NOMO-1 treated with DMSO at 0.1 percent for 48 hours (cell line): ENCODE results near the gene MYADM.
"Not testable (repeated sequence)": the region's sequence is repeated elsewhere in the genome, so short reads cannot be mapped to it uniquely, and the experiment has no call there.

Experiments
- DNase-seq: peaks from one replicate; lab custom pipeline; 2025; ENCODE audit not compliant: unreplicated experiment; lab: John Stamatoyannopoulos, UW

MYADM gene, protein sequence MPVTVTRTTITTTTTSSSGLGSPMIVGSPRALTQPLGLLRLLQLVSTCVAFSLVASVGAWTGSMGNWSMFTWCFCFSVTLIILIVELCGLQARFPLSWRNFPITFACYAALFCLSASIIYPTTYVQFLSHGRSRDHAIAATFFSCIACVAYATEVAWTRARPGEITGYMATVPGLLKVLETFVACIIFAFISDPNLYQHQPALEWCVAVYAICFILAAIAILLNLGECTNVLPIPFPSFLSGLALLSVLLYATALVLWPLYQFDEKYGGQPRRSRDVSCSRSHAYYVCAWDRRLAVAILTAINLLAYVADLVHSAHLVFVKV

DNA sequence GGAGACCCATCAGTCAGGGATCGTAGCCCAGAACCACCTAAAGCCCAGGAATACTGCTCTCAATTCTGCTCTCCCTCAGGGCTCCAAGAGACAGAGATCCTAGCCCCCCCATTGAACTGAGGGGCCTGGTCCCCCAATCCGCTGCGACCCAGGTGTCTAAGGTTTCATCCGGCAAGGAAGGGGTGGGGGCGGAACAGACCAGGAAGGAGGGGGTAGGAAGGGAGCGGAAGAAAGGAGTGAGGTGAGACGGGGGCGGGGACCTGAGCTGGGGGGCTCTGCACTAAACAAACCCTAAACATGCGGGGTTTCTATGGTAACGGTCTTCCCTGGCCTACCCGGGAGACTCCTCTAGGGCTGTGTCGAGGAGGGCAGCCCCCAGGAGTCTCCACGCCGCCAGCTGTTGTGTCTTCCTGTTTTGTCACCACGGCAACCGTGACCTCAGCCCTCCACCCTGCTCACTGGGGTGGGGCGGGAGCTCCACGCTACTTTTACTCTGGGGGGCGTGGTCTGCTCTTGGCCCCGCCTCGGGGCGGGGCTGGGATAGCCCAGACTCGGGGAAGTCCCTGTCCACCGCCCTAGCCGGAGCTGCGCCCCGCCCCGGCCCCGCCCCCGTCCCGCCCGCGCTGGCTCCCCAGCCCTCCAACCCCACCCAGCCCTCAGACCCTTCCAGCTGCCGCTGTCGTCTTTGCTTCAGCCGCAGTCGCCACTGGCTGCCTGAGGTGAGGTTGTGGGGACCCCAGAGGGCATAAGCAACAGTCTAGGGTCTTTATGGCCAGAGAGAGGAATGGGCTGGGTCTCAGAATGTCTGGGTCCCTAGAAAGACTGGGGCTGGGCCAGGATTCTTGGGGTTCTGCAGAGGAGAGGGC is at the start of gene MYADM:
Gene MYADM, plus strand, starts transcription at position 659 of the 866 bp plus-strand sequence. CDS start 5,647 bp downstream, outside the sequence.
- peak; percentile 96 for DNase-seq

DNA sequence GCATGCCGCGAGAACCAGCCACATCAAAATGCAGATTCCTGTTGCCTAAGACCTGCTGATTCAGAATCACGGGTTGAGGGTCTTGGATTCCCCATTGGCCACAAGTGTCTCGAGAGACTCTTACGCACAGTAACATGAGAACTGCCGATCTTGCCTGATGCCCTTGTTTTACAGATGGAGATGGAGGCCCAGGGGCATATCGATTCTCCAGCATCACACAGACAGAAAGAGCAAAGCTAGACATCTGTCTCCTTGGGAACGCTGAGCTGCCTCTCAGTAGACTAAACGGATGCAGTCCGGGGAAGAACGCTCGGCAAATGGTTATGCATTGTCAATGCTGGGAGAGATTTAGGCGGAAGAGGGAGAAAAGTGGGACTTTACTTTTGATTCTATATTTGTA is 48.9 kb upstream of the MYADM start:
- no peak for DNase-seq

DNA sequence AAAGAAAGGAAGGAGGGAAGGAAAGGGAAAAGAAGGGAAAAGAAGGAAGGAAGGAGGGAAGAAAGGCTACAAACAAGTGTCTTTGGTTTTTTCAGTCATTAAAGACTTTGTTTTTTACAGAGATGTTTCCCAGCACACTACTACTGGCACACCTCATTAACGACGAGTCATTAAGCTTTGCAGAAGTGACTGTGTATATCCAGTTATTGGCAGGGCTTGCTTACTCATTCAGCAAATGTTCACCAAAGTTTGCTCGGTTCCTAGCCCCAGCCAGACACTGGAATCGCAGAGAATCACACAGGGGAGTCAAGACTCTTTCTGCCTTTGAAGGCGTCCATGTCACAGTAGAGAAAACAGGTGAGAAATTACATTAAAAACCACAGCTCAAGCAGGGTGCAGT is 47.8 kb upstream of the MYADM start:
- DNase-seq: peak; percentile 16

DNA sequence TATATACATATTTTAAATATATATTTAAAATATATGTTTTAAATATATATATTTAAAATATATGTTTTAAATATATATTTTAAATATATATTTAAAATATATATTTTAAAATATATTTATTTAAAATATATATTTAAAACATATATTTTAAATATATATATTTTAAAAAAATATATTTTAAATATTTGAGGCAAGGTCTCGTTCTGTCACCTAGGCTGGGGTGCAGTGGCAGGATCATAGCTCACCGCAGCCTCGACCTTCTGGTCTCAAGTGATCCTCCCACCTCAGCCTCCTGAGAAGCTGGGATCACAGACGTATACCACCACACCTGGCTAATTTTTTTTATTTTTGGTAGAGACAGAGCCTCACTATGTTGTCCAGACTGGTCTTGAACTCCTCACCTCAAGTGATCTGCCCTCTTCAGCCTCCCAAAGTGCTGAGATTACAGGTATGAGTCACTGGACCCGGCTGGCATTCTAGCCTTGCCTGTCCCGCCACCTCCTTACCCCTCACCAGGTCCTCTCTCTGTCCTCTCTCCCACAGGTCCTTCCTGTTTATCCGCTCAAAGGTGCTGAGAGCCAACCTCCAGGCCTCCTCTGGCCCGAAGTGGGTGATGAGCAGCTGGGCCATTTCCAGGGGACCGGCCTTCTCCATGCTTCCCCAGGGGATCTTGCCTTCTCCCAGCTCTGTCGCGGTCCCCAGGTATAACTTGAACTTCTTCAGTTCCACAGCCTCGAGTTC is 44.1 kb upstream of the MYADM start:
- no peak for DNase-seq

DNA sequence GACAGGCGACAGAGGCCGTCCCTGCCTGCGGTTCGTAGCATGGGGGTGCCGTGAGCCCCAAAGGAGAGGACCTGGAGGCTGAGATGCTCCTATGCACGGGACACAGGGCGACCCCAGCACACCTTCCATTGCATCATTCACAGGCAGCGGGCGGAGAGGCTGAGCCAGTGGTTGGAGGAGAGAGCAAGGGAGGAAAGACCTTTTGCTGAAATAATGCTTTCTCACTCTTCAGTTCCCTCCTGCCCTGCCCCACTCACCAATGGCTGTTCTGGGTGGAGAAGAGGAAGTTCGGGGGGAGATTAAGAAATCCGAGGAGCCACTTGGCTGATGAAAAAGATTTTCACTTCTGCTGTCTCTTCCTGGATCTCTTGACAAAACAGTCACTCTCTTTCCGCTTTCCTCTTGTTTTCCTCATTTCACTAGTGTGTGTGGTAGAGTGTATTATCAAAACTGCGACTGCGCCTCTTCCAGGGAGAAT is 43.5 kb upstream of the MYADM start, which contains the start of gene NLRP12:
Gene NLRP12, minus strand, starts transcription at position 181 of the 478 bp plus-strand sequence. Its CDS starts 140 bp downstream, at position 41.
- DNase-seq: peak; percentile 98

DNA sequence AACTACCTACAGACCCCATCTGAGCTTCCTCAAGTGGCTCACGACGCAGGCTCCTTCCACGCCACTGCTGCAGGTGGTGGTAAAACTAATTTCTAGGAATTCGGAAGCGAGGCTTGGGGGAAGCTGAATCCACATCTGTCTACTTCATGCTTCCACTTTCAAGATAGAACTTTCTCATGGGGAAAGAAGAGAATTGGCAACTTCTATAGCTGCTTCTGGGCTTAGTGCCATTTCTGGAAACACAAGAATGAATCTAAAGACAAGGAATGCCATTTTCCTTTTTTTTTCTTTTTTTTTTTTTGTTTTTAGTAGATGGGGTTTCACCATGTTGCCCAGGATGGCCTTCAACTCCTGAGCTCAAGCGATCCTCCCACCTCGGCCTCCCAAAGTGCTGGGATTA is 40.8 kb upstream of the MYADM start:
- no peak for DNase-seq

DNA sequence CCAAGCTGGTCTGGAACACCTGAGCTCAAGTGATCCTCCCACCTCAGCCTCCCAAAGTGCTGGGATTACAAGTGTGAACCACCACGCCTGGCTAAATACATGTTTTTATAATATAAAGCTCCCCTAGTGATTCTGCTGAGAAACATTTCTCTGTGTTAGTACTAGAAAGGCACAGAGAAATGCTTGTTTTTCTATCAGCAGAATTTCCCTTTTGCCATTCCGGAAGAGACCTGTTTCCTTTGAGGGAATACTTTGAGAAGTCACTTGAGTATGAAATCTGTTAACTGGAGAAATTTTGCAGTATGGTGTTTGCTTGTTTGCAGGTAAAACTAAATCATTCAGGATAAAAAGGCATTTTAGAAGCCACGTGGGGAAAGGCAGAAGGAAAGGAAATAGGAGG is 39.2 kb upstream of the MYADM start:
- no peak for DNase-seq

DNA sequence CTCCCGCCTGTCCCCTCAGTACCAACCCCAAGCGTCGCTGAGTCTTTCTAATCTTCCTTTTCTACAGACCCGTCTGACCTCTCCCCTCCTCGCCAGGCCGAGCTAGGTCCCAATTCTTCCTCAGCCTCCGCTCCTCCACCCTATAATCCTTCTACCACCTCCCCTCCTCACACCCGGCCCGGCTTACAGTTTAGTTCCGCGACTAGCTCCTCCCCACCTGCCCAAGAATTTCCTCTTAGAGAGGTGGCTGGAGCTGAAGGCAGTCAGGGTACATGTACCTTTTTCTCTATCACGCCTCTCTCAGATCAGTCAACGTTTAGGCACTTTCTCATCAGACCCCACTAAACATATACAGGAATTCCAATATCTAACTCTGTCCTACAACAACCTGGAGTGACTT is 34.8 kb upstream of the MYADM start:
- not testable (repeated sequence) for DNase-seq

DNA sequence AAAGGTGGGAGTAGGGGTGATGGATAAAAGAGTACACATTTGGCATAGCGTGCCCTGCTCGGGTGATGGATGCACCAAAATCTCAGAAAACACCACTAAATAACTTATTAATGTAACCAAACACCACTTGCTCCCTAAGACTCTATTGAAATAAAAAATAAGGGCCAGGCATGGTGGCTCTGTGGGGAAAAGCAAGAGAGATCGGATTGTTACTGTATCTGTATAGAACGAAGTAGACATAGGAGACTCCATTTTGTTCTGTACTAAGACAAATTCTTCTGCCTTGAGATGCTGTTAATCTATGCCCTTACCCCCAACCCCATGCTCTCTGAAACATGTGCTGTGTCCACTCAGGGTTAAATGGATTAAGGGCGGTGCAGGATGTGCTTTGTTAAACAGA is 29.2 kb upstream of the MYADM start:
- DNase-seq: not testable (repeated sequence)

DNA sequence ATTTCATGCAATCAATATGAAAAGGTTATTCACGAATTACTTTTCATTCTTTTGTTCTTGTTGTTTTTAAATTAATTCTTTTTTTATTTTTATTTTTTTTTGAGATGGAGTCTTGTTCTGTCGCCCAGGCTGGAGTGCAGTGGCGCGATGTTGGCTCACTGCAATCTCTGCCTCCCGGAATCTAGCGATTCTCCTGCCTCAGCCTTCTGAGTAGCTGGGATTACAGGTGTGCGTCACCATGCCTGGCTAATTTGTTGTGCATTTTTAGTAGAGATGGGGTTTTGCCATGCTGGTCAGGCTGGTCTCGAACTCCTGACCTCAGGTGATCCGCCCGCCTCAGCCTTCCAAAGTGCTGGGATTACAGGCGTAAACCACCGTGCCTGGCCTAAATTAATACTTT is 27.4 kb upstream of the MYADM start:
- DNase-seq: not testable (repeated sequence)

DNA sequence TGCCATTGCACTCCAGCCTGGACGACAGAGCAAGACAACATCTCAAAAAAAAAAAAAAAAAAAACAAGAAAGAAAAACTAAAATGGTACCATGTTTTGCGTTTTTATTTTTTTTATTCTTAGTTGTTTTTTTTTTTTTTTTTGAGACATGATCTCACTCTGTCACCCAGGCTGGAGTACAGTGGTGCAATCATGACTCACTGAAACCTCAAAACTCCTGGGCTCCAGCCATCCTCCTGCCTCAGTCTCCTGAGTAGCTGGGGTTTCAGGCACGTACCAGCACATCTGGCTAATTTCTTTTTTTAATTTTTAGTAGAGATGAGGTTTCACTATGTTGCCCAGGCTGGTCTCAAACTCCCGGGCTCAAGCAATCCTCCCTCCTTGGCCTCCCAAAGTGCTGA is 26.8 kb upstream of the MYADM start:
- DNase-seq: peak; percentile 53

DNA sequence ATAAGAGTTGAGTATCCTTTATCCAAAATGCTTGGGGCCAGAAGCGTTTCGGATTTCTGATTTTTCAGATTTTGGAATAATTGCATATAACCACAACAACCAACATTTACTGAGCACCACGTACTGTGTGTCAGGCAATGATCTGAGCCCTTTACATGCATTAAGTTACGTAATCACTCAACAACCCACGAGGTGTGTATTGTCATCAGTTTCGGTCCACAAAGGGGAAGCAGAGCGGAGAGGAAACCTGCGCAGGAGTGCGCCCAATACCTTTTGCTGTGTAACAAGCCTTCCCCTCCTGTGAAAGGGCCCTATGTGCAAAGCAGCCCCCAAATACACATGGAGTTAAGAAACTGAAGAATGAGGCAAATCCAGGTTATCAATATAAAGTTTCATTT is 22.8 kb upstream of the MYADM start:
- DNase-seq: peak; percentile 84

DNA sequence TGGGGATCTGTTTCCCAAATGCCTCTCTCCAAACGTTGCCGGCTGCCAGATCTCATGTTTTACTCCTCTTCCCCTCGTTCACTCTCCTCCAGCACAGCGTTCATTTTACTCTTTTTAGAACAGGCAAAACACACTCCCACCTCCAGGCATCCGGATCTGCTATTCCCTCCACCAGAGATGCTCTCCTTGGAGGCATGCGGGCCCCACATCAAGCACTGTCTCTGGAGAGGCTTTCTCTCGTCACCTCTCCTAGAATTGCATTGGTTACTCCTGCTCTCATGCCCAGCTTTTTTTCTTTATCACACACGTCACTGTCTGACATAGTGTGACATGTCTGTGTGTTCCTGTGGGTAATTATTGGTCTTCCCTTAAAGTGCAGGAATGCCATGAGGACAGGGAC is 20.1 kb upstream of the MYADM start:
- DNase-seq: no peak

DNA sequence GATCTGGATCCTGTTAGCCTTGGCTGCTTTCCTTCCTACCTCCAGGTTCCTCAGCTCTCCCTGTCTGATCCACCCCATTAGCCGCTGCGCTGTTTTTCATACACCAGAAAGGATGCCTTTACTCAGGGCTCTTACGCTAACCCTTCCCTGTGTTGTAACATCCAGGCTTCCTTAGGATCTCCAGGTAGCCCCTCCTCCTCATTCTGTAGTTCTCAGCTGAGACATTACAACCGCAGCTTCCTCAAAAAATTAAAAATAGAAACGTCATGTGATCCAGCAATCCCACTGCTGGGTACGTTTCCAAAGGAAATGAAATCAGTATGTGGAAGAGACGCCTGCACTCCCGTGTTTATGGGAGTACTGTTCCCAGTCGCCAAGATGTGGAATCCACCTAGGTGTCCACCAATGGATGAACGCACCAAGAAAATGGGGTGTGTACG is 18.4 kb upstream of the MYADM start:
- peak; percentile 55 for DNase-seq

DNA sequence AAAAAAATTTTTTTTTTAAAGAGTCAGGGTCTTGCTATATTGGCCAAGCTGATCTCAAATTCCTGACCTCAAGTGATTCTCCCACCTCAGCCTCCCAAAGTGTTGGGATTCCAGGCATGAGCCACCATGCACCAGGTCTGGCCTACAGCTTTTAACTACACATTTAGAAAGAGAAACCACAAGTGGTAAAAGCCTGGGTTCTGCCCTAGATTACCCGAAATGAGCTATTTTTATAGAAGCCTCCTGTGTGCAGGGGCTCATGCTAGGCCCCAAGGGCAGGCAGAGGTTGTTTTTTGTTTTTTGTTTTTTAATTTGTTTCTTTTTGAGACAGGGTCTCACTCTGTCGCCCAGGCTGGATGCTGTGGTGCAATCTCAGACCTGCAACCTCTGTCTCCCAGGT is 14.0 kb upstream of the MYADM start:
- peak; percentile 38 for DNase-seq

DNA sequence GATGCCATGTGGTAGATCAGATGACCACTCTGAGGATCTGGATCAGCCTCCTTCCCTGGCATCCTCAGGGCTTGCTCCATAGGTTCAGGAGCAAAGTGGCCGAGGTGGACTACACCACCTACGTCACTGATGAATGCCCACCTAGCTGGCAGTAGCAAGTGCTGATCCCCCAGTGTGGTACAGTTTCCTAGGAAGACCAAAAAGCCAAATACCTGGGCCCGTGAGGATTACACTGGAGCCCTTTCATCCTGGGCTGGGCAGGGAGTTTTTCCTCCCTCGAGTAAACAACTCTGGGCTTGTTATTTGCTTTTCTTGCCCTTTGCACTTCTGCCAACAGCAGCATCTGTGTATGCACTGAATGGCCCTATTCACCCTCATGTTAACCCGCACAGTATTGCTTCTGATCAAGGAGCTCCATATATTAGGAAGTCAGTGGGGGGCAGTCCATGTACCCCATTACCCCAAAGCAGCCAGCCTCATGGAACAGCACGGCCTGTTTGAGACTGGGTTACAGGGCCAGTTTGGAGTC is 3.3 kb upstream of the MYADM start:
- no peak for DNase-seq

DNA sequence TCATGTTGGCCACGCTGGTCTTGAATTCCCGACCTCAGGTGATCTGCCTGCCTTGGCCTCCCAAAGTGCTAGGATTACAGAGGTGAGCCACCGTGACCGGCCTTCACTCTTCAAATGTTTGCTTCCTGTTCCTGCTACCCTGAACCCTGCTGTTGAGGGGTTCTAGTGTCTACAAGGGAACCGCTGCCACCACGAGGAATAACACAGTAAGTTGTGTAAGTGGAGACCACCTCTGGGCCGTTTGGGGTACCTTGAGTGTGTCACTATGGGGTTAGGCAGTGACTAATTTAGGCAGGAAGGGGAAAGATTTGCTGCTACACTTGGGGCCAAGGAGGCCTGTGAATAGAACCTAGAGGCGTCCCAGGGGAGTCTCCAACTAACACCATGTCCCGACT is 2.2 kb upstream of the MYADM start:
- DNase-seq: no peak

DNA sequence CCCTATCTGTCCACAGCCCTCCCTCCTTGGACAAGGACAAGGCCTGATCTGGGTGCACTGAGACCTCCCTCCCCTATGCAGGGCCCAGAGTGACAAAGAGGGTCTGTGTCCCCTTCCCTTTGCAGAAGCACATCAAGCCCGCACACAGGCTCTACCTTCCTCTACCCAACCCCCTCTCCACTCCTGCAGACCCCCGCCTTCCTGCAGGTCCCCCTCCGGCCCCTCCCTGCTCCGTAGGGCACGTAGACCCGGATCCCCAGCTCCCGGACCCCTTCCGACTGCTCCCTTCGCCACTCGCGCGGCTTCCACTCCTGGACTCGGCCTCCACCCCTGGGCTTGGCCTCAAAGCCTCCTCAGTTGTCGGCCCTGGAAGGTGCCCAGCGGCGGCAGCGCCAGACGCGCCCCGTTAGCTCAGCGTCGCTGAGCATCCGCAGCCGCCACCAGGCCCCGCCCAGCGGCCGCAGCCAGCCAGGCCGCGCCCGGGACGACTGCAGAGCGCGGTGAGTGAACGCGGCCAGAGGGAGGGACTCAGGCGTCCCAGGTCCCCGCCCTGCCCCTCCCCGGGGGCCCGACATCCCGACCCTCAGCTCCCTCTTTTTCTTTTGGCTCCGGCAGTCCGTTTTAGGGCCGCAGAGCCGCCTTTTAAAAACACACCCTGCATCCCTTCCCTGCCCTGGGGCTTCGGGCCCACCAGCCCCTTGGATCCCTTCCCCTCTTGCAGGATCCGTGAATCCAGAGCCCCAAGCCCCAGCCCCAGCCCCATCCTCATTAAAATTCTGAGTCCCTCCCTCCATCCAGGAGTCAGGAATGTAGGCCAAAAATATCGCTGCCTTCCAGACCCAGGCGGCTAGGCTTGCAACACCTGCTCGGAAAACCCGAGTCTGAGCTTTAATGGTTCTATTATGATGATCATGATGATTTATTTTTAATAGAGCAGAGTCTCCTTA is 1.5 kb upstream of the MYADM start:
- peak; percentile 33 for DNase-seq

DNA sequence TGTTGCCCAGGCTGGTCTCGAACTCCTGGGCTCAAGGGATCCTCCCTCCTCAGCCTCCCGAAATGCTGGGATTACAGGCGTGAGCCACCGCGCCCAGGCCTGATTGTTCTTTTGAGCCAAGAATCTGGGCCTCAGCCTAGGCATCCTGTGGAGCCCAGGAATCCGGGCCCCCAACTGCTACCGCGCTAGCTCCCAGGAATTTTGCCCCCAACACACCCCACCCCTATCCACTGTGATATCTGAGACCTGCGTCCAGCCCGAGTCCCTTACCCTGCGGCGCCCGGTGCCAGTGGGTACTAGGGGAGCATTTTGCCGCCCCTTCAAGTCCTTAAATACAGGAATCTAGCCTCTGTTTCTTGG is 838 bp upstream of the MYADM start:
- DNase-seq: no peak
